HUES48 (cell line): ENCODE data around the gene ZDHHC4.

ENCODE experiments used
- H3K27ac ChIP-seq: one replicate; pipeline ENCODE4 v1.7.0; 2013; ENCODE audit warnings: low read depth, low read length, inconsistent platforms
- H3K27me3 ChIP-seq: 2 replicates; pipeline ENCODE4 v1.6.1; 2013; ENCODE audit warnings: mild to moderate bottlenecking, low read length; ENCODE audit not compliant: control insufficient read depth, insufficient read depth
- H3K36me3 ChIP-seq: 2 replicates; pipeline ENCODE4 v1.6.1; 2013; ENCODE audit warnings: low read length; ENCODE audit not compliant: control insufficient read depth, insufficient read depth
- H3K4me1 ChIP-seq: 2 replicates; pipeline ENCODE4 v1.6.1; 2013; ENCODE audit warnings: mild to moderate bottlenecking, low read length; ENCODE audit not compliant: control insufficient read depth, insufficient read depth
- H3K4me3 ChIP-seq: 2 replicates; pipeline ENCODE4 v1.5.1; 2013; ENCODE audit warnings: mild to moderate bottlenecking, low read depth, low read length
- H3K9ac ChIP-seq: 2 replicates; pipeline ENCODE4 v1.6.1; 2013; ENCODE audit warnings: mild to moderate bottlenecking, low read depth, low read length, moderate library complexity
- H3K9me3 ChIP-seq: 2 replicates; pipeline ENCODE4 v1.6.1; 2013; ENCODE audit warnings: low read length; ENCODE audit not compliant: control insufficient read depth, insufficient read depth

ZDHHC4 gene

GRCh38 chr7:6608794-6609193 lies 31.5 kb downstream of the ZDHHC4 start:
- Histone ChIP-seq H3K27ac (no peak overlapping the region), H3K4me1 (peaks cover 5% of the 10 kb centered on the region), H3K9me3 (no peaks in the 10 kb centered on the region), H3K27me3 (no peaks in the 10 kb centered on the region), H3K9ac (no peak overlapping the region), H3K4me3 (no peak overlapping the region), H3K36me3 (peaks cover 12% of the 10 kb centered on the region; the same call in 1 of the 2 replicates)

- H3K9ac ChIP-seq = no peak overlapping the region
- no peaks in the 10 kb centered on the region for H3K9me3 ChIP-seq
- H3K36me3 ChIP-seq = peaks cover 4% of the 10 kb centered on the region; the same call in 1 of the 2 replicates
- H3K27me3 ChIP-seq = no peaks in the 10 kb centered on the region
- no peak overlapping the region for H3K27ac ChIP-seq
- peaks cover 7% of the 10 kb centered on the region for H3K4me1 ChIP-seq
- no peak overlapping the region for H3K4me3 ChIP-seq
Measured at GRCh38 chr7:6612819-6613218, 35.6 kb downstream of the ZDHHC4 start.

- no peak overlapping the region for H3K4me3 ChIP-seq
- no peak overlapping the region for H3K27ac ChIP-seq
- H3K36me3 ChIP-seq = no peaks in the 10 kb centered on the region
- H3K9me3 ChIP-seq = no peaks in the 10 kb centered on the region
- H3K4me1 ChIP-seq = peaks cover 7% of the 10 kb centered on the region
- H3K9ac ChIP-seq = no peak overlapping the region
- no peaks in the 10 kb centered on the region for H3K27me3 ChIP-seq
Measured at GRCh38 chr7:6613706-6614105, 36.5 kb downstream of the ZDHHC4 start.

- Histone ChIP-seq H3K4me3 (peak within 1 kb of the TSS; percentile 80), H3K4me1 (peaks cover 7% of the 10 kb centered on the region), H3K9me3 (no peaks in the 10 kb centered on the region), H3K27ac (peak within 1 kb of the TSS; percentile 59), H3K36me3 (no peaks in the 10 kb centered on the region), H3K27me3 (no peaks in the 10 kb centered on the region), H3K9ac (peak within 1 kb of the TSS; percentile 70; the same call in 1 of the 2 replicates)
Measured at GRCh38 chr7:6614953-6615722, 37.9 kb downstream of the ZDHHC4 start, which contains the start of gene ZNF853. Gene ZNF853 (plus strand): TSS chr7:6615610. CDS start chr7:6616175, 565 bp downstream.

GRCh38 chr7:6615723-6616555 lies 38.7 kb downstream of the ZDHHC4 start:
- H3K4me1 ChIP-seq = peaks cover 7% of the 10 kb centered on the region
- 0 out of 2 replicates have a peak overlapping the region, but pooled peaks have one; percentile 24 for H3K9ac ChIP-seq
- peak overlapping the region; percentile 28 for H3K27ac ChIP-seq
- H3K36me3 ChIP-seq = peaks cover 1% of the 10 kb centered on the region; the same call in 1 of the 2 replicates
- peak overlapping the region; percentile 67 for H3K4me3 ChIP-seq
- no peaks in the 10 kb centered on the region for H3K27me3 ChIP-seq
- no peaks in the 10 kb centered on the region for H3K9me3 ChIP-seq

GRCh38 chr7:6616854-6617643 lies 39.8 kb downstream of the ZDHHC4 start:
- H3K27me3 ChIP-seq = no peaks in the 10 kb centered on the region
- H3K27ac ChIP-seq = no peak overlapping the region
- H3K36me3 ChIP-seq = peaks cover 12% of the 10 kb centered on the region

GRCh38 chr7:6618621-6619020 lies 41.4 kb downstream of the ZDHHC4 start:
- H3K9me3 ChIP-seq = no peaks in the 10 kb centered on the region
- no peak overlapping the region for H3K9ac ChIP-seq
- no peak overlapping the region for H3K4me3 ChIP-seq
- H3K4me1 ChIP-seq = peaks cover 4% of the 10 kb centered on the region
- no peaks in the 10 kb centered on the region for H3K27me3 ChIP-seq
- H3K36me3 ChIP-seq = peaks cover 23% of the 10 kb centered on the region
- H3K27ac ChIP-seq = no peak overlapping the region

More at GRCh38 chr7:6616854-6617643, 39.8 kb downstream of the ZDHHC4 start:
- H3K4me3 ChIP-seq = no peak overlapping the region
- no peak overlapping the region for H3K9ac ChIP-seq
- peaks cover 7% of the 10 kb centered on the region for H3K4me1 ChIP-seq
- H3K9me3 ChIP-seq = no peaks in the 10 kb centered on the region

GRCh38 chr7:6619961-6620360 lies 42.7 kb downstream of the ZDHHC4 start:
- Histone ChIP-seq H3K9me3 (no peaks in the 10 kb centered on the region), H3K36me3 (peaks cover 30% of the 10 kb centered on the region), H3K4me1 (no peaks in the 10 kb centered on the region), H3K9ac (no peak overlapping the region), H3K27ac (no peak overlapping the region), H3K4me3 (no peak overlapping the region), H3K27me3 (no peaks in the 10 kb centered on the region)

GRCh38 chr7:6621195-6622133 lies 44.2 kb downstream of the ZDHHC4 start:
- H3K27ac ChIP-seq = no peak overlapping the region
- no peaks in the 10 kb centered on the region for H3K27me3 ChIP-seq
- no peak overlapping the region for H3K9ac ChIP-seq
- H3K9me3 ChIP-seq = no peaks in the 10 kb centered on the region
- H3K4me3 ChIP-seq = no peak overlapping the region
- H3K36me3 ChIP-seq = peaks cover 30% of the 10 kb centered on the region
- H3K4me1 ChIP-seq = no peaks in the 10 kb centered on the region
